Upper lobe of left lung (tissue), 4 donors: Measurements from ENCODE around the gene SRD5A1.

Source experiments
- POLR2A ChIP-seq, 4 donors: fragments of 450-650 bp; IDR thresholded peaks; one replicate each; pipeline ENCODE4 v1.5.1; 2016 to 2017; ENCODE audit warnings: antibody characterized with exemption in 4 of 4, mild to moderate bottlenecking in 2 of 4
- POLR2AphosphoS5 ChIP-seq, 2 donors: sonication (generic); formaldehyde crosslinking; IDR thresholded peaks; one replicate each; pipeline ENCODE4 v1.5.1; 2017; ENCODE audit warnings: antibody characterized with exemption in 2 of 2
- TF ChIP-seq, protein P1 (sequence below), 6 experiments: fragments of 450-650 bp in 4 of 6; fragments of 200-600 bp in 2 of 6; sonication (generic) in 2 of 6; IDR thresholded peaks; one replicate each; pipeline ENCODE4 v1.5.1; 2016 to 2019; ENCODE audit warnings: antibody characterized with exemption in 6 of 6

DNA sequence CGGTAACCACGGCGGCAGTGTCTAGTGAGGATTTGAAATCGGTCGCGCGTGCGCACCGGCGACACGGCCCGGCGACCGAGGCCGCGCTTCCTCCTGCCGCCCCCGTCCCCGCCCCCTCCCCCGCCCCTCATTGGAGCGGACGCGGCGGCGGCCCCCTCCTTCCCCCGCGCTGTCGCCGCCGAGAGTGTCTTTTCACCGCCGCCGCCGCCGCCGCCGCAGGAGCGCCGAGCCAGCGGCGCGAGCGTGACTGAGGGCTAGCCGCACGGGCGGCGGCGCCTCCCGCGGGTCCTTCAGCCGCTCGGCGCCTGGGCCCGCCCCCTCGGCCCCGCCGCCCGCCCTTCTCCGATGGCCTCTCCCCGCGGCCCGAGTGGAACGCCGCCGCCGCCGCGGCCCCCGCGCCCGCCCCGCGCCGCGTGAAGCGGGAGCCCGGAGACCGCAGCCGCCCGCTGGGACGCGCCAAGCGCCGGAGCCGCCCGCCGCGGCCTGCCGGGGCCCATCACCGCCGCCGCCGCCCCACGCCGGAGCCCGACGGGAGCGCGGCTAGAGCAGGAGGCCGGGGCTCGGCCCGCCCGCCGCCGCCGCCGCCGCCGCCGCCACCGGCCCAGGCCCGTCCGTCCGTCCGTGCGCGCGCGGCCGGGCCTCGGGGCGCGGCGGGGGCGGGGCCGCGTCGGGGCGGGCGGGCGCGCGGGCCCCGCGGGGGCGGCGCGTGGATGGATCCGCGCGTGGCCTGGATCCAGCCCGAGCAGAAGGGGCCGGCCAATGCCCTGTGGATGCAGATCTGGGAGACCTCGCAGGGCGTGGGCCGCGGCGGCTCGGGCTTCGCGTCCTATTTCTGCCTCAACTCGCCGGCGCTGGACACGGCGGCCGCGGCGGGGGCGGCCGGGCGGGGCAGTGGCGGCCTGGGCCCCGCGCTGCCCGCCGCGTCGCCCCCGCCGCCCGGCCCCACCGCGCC is 80.3 kb downstream of the SRD5A1 start, which contains the start of gene TENT4A:
- TF ChIP-seq, protein P1, sequence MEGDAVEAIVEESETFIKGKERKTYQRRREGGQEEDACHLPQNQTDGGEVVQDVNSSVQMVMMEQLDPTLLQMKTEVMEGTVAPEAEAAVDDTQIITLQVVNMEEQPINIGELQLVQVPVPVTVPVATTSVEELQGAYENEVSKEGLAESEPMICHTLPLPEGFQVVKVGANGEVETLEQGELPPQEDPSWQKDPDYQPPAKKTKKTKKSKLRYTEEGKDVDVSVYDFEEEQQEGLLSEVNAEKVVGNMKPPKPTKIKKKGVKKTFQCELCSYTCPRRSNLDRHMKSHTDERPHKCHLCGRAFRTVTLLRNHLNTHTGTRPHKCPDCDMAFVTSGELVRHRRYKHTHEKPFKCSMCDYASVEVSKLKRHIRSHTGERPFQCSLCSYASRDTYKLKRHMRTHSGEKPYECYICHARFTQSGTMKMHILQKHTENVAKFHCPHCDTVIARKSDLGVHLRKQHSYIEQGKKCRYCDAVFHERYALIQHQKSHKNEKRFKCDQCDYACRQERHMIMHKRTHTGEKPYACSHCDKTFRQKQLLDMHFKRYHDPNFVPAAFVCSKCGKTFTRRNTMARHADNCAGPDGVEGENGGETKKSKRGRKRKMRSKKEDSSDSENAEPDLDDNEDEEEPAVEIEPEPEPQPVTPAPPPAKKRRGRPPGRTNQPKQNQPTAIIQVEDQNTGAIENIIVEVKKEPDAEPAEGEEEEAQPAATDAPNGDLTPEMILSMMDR (IDR thresholded peaks at IDR 0.05) = no peak
- TF ChIP-seq POLR2AphosphoS5 (IDR thresholded peaks at IDR 0.05) (peak in 1 of 2 donors; percentile 53), POLR2A (IDR thresholded peaks at IDR 0.05) (no peak)
